MCF 10A (cell line): ENCODE results near the gene CYP2J2. TPM values are rescaled to one million over a fixed set of nuclear protein-coding genes. Genes with fewer than 3 reads are reported as not detected.
"Not testable (repeated sequence)": the region's sequence is repeated elsewhere in the genome, so short reads cannot be mapped to it uniquely, and the experiment has no call there.

Experiments used
- BruUV-seq: library from RNA; stranded (reverse); fragments of 400-500 nt; replicated peaks from 2 replicates; lab custom pipeline; 2021; lab: Mats Ljungman, UMichigan
- CTCF ChIA-PET: fragments of 300-600 bp; sonication (Branson Sonifier 250); formaldehyde crosslinking; extraction: SDS; loops from one replicate; lab custom pipeline; 2021; ENCODE audit warnings: antibody characterized with exemption, inconsistent platforms; lab: Yijun Ruan, JAX
- POLR2A ChIA-PET: fragments of 300-600, 350-650 bp; sonication (Branson Sonifier 250); formaldehyde crosslinking; extraction: SDS; loops from one replicate; lab custom pipeline; 2020; ENCODE audit warnings: antibody characterized with exemption, inconsistent platforms; lab: Yijun Ruan, JAX
- DNase-seq: peaks from one replicate; pipeline ENCODE4 v3.0.0-alpha.2; 2018; ENCODE audit not compliant: unreplicated experiment
- H3K27ac Mint-ChIP-seq: one replicate; pipeline ENCODE4 v1.8.0; 2022; ENCODE audit warnings: mild to moderate bottlenecking, low read depth, mixed read lengths; ENCODE audit not compliant: unreplicated experiment
- H3K27me3 Mint-ChIP-seq: one replicate; pipeline ENCODE4 v1.8.0; 2022; ENCODE audit warnings: mixed read lengths; ENCODE audit not compliant: insufficient read depth, unreplicated experiment
- H3K36me3 Mint-ChIP-seq: one replicate; pipeline ENCODE4 v1.8.0; 2022; ENCODE audit warnings: mild to moderate bottlenecking, moderate library complexity, mixed read lengths; ENCODE audit not compliant: insufficient read depth, unreplicated experiment
- H3K4me1 Mint-ChIP-seq: one replicate; pipeline ENCODE4 v1.8.0; 2022; ENCODE audit warnings: mixed read lengths; ENCODE audit not compliant: insufficient read depth, unreplicated experiment
- H3K4me3 Mint-ChIP-seq: one replicate; pipeline ENCODE4 v1.8.0; 2022; ENCODE audit warnings: mild to moderate bottlenecking, moderate library complexity, mixed read lengths; ENCODE audit not compliant: unreplicated experiment
- H3K9me3 Mint-ChIP-seq: one replicate; pipeline ENCODE4 v1.8.0; 2022; ENCODE audit warnings: mixed read lengths; ENCODE audit not compliant: unreplicated experiment
- CTCF ChIP-seq: fragments of 200-600 bp; IDR thresholded peaks from one replicate; pipeline ENCODE4 v1.8.0; 2022; ENCODE audit warnings: antibody characterized with exemption, mild to moderate bottlenecking; ENCODE audit not compliant: unreplicated experiment
- intact Hi-C: fragments of 100-400 bp; cut with micrococcal nuclease; formaldehyde crosslinking; loops from 2 replicates; pipeline ENCODE4 v1.14.1; 2022
- total RNA-seq: library from RNA; stranded (reverse); gene quantifications from 2 replicates; pipeline ENCODE4 v1.2.3, GENCODE V29; 2022

Gene CYP2J2
- total RNA-seq, 1 experiment from 2014 or later, result 0.42 TPM

GRCh38 chr1:59871746-59872145 lies 54.8 kb downstream of the CYP2J2 start:
- CTCF ChIA-PET, result no interaction called here
- Mint-ChIP-seq H3K4me3 (no peak overlapping the region), H3K36me3 (peaks cover 7% of the 10 kb centered on the region), H3K27ac (no peak overlapping the region), H3K27me3 (no peaks in the 10 kb centered on the region), H3K4me1 (no peaks in the 10 kb centered on the region), H3K9me3 (no peaks in the 10 kb centered on the region)
- intact Hi-C loops, result no loop called here
- POLR2A ChIA-PET, result no interaction called here
- no TSS peak for BruUV-seq
- no peak for DNase-seq
- TF ChIP-seq CTCF, result no peak

GRCh38 chr1:59866462-59866861 lies 60.1 kb downstream of the CYP2J2 start:
- Mint-ChIP-seq H3K27me3 (no peaks in the 10 kb centered on the region), H3K9me3 (no peaks in the 10 kb centered on the region), H3K36me3 (peaks cover 14% of the 10 kb centered on the region), H3K4me3 (no peak overlapping the region), H3K4me1 (no peaks in the 10 kb centered on the region), H3K27ac (no peak overlapping the region)
- BruUV-seq, result no TSS peak
- intact Hi-C loops, result no loop called here
- CTCF ChIA-PET, result interaction anchor here (1.4 kb wide), 1 partner anchor 12 kb away, joined by 7 read pairs; no protein-coding TSS in a partner anchor
- POLR2A ChIA-PET, result interaction anchor here (1.0 kb wide), 1 partner anchor 26 kb away, joined by 3 read pairs; no protein-coding TSS in a partner anchor
- no peak for DNase-seq
- no peak for TF ChIP-seq CTCF

- ChIA-PET POLR2A (interaction anchor here (0.6 to 1.0 kb wide), 5 partner anchors 11 to 814 kb away, joined by 3 read pairs; no protein-coding TSS in a partner anchor), CTCF (interaction anchor here (0.6 to 1.6 kb wide), 3 partner anchors 89 to 1076 kb away, joined by 3 to 5 read pairs (median 4); no protein-coding TSS in a partner anchor)
- no peak overlapping the region for H3K27ac Mint-ChIP-seq
- H3K9me3 Mint-ChIP-seq, result peaks cover 7% of the 10 kb centered on the region
- no peak for TF ChIP-seq CTCF
- no peak overlapping the region for H3K4me3 Mint-ChIP-seq
- no peaks in the 10 kb centered on the region for H3K27me3 Mint-ChIP-seq
- H3K4me1 Mint-ChIP-seq, result no peaks in the 10 kb centered on the region
- intact Hi-C loops, result no loop called here
- H3K36me3 Mint-ChIP-seq, result peaks cover 16% of the 10 kb centered on the region
- no TSS peak for BruUV-seq
- no peak for DNase-seq
Observed at GRCh38 chr1:59857679-59858354, 68.8 kb downstream of the CYP2J2 start.

- ChIA-PET CTCF (interaction anchor here (0.7 to 1.6 kb wide), 4 partner anchors 12 to 1075 kb away, joined by 3 to 5 read pairs (median 4); no protein-coding TSS in a partner anchor), POLR2A (interaction anchor here (0.6 kb wide), 1 partner anchor 37 kb away, joined by 3 read pairs; no protein-coding TSS in a partner anchor)
- TF ChIP-seq CTCF, result no peak
- intact Hi-C loops, result no loop called here
- peaks cover 16% of the 10 kb centered on the region for H3K36me3 Mint-ChIP-seq
- no peak for DNase-seq
- no peak overlapping the region for H3K27ac Mint-ChIP-seq
- H3K4me3 Mint-ChIP-seq, result no peak overlapping the region
- peaks cover 7% of the 10 kb centered on the region for H3K9me3 Mint-ChIP-seq
- H3K27me3 Mint-ChIP-seq, result no peaks in the 10 kb centered on the region
- H3K4me1 Mint-ChIP-seq, result no peaks in the 10 kb centered on the region
- no TSS peak for BruUV-seq
Observed at GRCh38 chr1:59856725-59857338, 69.7 kb downstream of the CYP2J2 start.

- POLR2A ChIA-PET, H3K4me1 Mint-ChIP-seq, H3K27me3 Mint-ChIP-seq, BruUV-seq, H3K9me3 Mint-ChIP-seq, H3K27ac Mint-ChIP-seq, intact Hi-C loops, DNase-seq, H3K4me3 Mint-ChIP-seq: not testable (repeated sequence)
- H3K36me3 Mint-ChIP-seq, result peaks cover 11% of the 10 kb centered on the region
- CTCF ChIA-PET, result interaction anchor here (0.5 to 1.2 kb wide), 4 partner anchors 12 to 995 kb away, joined by 3 to 5 read pairs (median 3); no protein-coding TSS in a partner anchor
Observed at GRCh38 chr1:59855297-59855696, 71.3 kb downstream of the CYP2J2 start.
